ENCODE measurements around the gene TXNL4A. TPM values are rescaled to one million over a fixed set of nuclear protein-coding genes. Genes with fewer than 3 reads are reported as not detected.
"Not testable (repeated sequence)": the region's sequence is repeated elsewhere in the genome, so short reads cannot be mapped to it uniquely, and the experiment has no call there.

Gene TXNL4A
- total RNA-seq, 1 donor from 2014 or later: 79.5 TPM

DNA sequence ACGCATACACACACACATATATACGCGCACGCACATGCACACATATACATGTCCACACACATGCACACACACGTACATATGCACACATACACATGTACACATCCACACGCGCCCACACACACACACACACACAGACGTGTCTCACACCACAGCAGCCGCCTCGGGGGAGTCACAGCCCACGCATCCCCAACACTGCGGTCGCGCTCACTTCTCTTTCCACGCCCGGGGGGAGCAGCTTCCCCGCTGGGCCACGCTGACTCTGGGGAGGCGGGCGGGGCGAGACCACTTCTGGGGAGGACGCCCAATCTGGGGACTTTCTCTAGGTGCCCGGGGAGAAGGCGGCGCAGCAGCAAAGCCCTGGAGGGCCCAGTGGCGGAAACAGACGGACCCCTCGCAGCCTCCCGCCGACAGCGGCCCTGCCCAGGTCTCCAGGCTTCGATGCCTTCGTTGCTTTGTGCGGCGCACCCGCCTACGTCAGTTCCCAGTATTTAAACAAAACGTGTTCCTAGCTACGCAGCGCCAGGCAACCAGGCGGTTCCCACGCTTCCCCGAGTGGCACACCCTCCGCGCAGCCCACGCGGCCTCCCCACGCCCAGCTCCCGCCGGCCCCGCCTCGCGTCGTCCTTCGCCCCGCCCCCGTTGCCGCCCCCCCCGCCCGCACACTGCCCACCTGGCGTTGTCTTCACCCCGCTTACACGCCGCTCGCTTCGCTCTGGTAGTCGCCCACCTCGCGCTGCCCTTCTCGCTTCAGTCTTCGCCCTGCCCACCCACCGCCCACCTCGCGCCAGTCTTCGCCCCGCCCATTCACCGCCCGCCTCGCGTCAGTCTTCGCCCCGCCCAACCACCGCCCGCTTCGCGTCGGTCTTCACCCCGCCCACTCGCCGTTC is 45.1 kb upstream of the TXNL4A start:
- H3K36me3 Mint-ChIP-seq: peaks cover 4% of the 10 kb centered on the region
- peak overlapping the region; percentile 86 for H3K4me3 Mint-ChIP-seq
- peak overlapping the region; percentile 97 for H3K27ac Mint-ChIP-seq
- TF ChIP-seq, protein P1, sequence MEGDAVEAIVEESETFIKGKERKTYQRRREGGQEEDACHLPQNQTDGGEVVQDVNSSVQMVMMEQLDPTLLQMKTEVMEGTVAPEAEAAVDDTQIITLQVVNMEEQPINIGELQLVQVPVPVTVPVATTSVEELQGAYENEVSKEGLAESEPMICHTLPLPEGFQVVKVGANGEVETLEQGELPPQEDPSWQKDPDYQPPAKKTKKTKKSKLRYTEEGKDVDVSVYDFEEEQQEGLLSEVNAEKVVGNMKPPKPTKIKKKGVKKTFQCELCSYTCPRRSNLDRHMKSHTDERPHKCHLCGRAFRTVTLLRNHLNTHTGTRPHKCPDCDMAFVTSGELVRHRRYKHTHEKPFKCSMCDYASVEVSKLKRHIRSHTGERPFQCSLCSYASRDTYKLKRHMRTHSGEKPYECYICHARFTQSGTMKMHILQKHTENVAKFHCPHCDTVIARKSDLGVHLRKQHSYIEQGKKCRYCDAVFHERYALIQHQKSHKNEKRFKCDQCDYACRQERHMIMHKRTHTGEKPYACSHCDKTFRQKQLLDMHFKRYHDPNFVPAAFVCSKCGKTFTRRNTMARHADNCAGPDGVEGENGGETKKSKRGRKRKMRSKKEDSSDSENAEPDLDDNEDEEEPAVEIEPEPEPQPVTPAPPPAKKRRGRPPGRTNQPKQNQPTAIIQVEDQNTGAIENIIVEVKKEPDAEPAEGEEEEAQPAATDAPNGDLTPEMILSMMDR (IDR thresholded peaks at IDR 0.05; ENCODE audit: unreplicated experiment): no peak
- H3K27me3 Mint-ChIP-seq (ENCODE audit: low read depth): no peaks in the 10 kb centered on the region
- DNase-seq (ENCODE audit: low spot score in 2 of 2, unreplicated experiment in 2 of 2): no peak
- peaks cover 25% of the 10 kb centered on the region for H3K4me1 Mint-ChIP-seq
- H3K9me3 Mint-ChIP-seq: peaks cover 6% of the 10 kb centered on the region

DNA sequence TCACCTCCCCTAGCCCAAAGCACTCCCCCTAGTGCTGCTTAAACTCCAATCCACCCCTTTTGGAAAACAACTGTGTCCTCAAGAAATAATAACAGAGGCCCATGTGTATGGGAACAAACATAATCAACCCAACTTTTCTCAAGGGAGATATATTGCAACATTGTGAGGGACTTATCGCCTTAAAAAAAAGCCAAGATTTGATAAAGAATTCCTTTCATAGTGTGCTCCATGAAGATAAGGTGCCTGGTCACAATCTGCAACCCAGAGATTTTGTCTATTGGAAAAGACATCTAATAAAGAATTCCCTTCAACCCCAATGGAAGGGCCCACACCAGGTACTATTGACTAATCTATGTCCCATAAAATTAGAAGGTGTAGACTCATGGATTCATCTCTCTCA is 41.3 kb upstream of the TXNL4A start:
- peaks cover 34% of the 10 kb centered on the region for H3K9me3 Mint-ChIP-seq
- H3K4me1 Mint-ChIP-seq: peaks cover 7% of the 10 kb centered on the region
- H3K27ac Mint-ChIP-seq: no peak overlapping the region
- H3K4me3 Mint-ChIP-seq: no peak overlapping the region
- H3K36me3 Mint-ChIP-seq: peaks cover 18% of the 10 kb centered on the region
- no peak for DNase-seq (ENCODE audit: low spot score in 2 of 2, unreplicated experiment in 2 of 2)
- TF ChIP-seq, protein P1 (IDR thresholded peaks at IDR 0.05; ENCODE audit: unreplicated experiment): no peak
- no peaks in the 10 kb centered on the region for H3K27me3 Mint-ChIP-seq (ENCODE audit: low read depth)

DNA sequence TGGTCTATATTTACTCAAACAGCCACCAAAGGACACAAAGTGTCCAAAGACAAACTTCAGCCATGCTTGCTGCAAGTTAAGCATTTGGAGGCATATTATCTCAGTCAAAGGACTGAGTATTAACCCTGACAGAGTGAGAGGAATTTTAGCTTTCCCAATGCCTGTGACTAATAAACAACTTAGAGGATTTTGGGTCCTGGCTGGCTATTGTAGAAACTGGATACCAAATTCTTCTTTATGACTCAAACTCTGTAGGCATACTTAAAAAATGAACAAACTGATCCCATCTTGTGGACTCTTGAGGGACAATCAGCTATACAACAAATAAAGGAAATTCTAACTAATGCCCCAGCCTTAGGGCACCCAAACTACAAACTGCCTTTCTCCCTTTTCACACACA is 39.4 kb upstream of the TXNL4A start:
- DNase-seq (ENCODE audit: low spot score in 2 of 2, unreplicated experiment in 2 of 2); H3K4me3 Mint-ChIP-seq: not testable (repeated sequence)
- H3K36me3 Mint-ChIP-seq: peaks cover 29% of the 10 kb centered on the region

DNA sequence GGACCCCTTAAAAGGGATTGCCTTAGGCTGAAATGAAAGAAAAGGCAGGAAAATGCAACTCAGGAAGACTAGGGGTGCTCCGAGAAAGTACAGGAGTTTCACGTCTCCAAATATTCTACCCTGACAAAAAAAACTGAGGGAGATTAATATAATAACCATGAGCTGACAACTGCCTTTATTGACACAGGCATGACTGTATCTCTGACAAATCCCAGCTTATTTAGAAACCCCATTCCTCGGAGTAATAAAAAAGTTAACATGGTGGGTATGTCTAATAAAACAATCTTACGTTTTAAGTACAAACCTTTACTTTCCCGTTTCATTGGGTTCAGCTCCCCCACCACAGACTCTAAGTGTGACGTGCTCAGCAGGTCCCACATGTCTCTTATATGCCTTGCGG is 38.0 kb upstream of the TXNL4A start:
- H3K4me1 Mint-ChIP-seq: no peaks in the 10 kb centered on the region
- TF ChIP-seq, protein P1 (IDR thresholded peaks at IDR 0.05; ENCODE audit: unreplicated experiment): no peak
- H3K4me3 Mint-ChIP-seq: no peak overlapping the region
- peaks cover 65% of the 10 kb centered on the region for H3K9me3 Mint-ChIP-seq
- H3K27me3 Mint-ChIP-seq (ENCODE audit: low read depth): no peaks in the 10 kb centered on the region
- no peak for DNase-seq (ENCODE audit: low spot score in 2 of 2, unreplicated experiment in 2 of 2)
- no peak overlapping the region for H3K27ac Mint-ChIP-seq
- peaks cover 33% of the 10 kb centered on the region for H3K36me3 Mint-ChIP-seq

More for the DNA sequence above, 39.4 kb upstream of the TXNL4A start:
- H3K27me3 Mint-ChIP-seq (ENCODE audit: low read depth); H3K27ac Mint-ChIP-seq; H3K4me1 Mint-ChIP-seq: not testable (repeated sequence)
- H3K9me3 Mint-ChIP-seq: peaks cover 52% of the 10 kb centered on the region

DNA sequence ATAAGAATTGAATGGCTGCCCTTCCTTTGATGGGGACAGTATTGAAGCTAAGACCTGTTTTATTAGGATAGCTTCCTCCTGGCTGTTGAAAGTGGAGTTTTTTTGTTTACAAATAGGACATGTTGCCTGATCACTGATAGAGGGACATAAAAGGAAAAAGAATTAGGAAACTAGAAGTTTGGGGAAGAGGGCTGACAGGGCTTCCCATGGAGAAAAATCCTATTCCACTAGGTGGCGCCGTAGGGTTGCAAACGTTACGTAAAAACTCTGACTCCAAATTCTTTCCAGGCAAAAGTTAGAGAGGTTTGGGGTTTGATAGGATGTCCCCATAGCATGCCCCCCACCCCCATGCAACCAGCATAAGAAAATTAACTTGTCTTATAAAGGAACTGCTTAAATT is 34.8 kb upstream of the TXNL4A start:
- Mint-ChIP-seq H3K27me3 (ENCODE audit: low read depth) (no peaks in the 10 kb centered on the region), H3K9me3 (peaks cover 73% of the 10 kb centered on the region), H3K4me3 (no peak overlapping the region), H3K27ac (no peak overlapping the region), H3K4me1 (no peaks in the 10 kb centered on the region), H3K36me3 (peaks cover 39% of the 10 kb centered on the region)
- TF ChIP-seq, protein P1 (IDR thresholded peaks at IDR 0.05; ENCODE audit: unreplicated experiment): peak; percentile 56
- no peak for DNase-seq (ENCODE audit: low spot score in 2 of 2, unreplicated experiment in 2 of 2)

DNA sequence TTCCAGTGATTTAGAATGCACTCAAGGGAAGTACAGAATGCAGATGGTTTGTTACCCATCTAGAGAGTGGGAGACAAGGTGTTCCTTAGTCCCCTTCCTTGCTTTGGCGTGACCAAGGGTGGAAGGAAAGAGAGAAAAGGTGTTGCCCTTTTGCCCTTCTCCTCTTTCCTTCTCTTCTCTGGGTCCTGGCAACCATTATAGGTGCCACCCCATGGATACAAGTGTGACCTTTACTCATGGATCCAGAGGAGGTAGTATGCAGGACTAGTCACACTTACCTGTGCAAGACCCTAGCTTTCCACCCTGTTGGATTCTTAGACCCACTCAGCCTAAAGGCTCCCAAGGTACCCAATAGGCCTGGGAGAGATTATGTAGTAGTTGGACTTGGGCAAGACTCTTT is 34.2 kb upstream of the TXNL4A start:
- H3K9me3 Mint-ChIP-seq: peaks cover 76% of the 10 kb centered on the region
- DNase-seq (ENCODE audit: low spot score in 2 of 2, unreplicated experiment in 2 of 2): no peak
- TF ChIP-seq, protein P1 (IDR thresholded peaks at IDR 0.05; ENCODE audit: unreplicated experiment): no peak
- H3K4me3 Mint-ChIP-seq: no peak overlapping the region
- peaks cover 39% of the 10 kb centered on the region for H3K36me3 Mint-ChIP-seq
- H3K27ac Mint-ChIP-seq: no peak overlapping the region
- no peaks in the 10 kb centered on the region for H3K27me3 Mint-ChIP-seq (ENCODE audit: low read depth)
- H3K4me1 Mint-ChIP-seq: no peaks in the 10 kb centered on the region

Data from mesothelial cell of epicardium (in vitro differentiated cells).